NK-92 (cell line): ENCODE data around the gene CUBN.

Experiments used
- DNase-seq: peaks from one replicate; lab custom pipeline; 2025; ENCODE audit not compliant: unreplicated experiment; lab: John Stamatoyannopoulos, UW

CUBN gene

DNA sequence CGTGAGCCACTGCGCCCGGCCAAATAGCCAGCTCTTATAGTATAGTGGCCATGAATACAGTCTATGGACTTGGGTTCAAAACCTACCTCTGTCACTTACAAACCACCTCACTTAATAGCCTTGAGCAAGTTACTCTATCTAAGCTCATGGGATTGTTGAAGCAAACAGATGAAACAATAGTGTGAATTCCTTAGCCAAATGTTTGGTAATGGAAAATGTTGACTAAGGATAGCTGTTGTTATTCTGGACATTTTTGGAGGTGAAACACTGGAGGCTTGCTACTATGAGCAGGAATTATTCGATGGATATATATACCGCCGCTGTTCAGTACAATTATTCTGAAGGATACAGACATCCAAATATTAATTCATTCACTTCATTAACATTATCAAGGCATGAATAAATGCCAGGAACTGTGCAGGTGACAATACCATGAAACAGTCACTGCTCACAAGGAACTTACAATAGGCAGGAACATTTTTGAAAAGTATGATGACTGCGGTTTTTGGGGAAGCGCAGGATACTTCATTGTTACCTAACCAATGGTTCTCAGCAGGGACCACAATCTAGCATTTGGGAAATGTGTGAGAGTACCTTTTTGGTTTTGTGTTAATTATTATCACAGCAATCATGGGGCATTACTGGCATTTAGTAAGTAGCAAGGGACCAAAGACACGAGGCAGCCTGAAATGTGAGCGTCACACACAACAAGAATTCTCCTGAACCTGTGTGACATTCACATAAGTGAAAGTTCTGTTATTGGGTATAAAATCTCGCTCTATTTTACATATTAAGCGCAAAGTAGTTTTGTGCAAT, 55.7 kb downstream of the CUBN start:
- DNase-seq, result no peak

DNA sequence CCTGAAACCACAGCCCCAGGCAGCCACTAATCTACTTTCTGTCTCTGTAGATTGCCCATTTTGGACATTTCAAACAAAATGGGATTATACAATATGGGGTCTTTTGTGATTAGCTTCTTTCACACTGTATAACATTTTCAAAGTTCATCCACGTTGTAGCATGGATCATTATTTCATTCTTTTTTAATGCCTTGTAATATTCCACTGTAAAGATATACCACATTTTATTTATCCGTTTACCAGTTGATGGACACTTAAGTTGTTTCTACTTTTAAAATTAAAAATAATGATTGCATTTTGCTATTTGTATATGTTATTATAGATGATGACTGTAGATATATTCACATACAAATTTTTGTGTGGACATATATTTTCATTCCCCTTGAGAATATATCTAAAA, 60.7 kb downstream of the CUBN start:
- no peak for DNase-seq

DNA sequence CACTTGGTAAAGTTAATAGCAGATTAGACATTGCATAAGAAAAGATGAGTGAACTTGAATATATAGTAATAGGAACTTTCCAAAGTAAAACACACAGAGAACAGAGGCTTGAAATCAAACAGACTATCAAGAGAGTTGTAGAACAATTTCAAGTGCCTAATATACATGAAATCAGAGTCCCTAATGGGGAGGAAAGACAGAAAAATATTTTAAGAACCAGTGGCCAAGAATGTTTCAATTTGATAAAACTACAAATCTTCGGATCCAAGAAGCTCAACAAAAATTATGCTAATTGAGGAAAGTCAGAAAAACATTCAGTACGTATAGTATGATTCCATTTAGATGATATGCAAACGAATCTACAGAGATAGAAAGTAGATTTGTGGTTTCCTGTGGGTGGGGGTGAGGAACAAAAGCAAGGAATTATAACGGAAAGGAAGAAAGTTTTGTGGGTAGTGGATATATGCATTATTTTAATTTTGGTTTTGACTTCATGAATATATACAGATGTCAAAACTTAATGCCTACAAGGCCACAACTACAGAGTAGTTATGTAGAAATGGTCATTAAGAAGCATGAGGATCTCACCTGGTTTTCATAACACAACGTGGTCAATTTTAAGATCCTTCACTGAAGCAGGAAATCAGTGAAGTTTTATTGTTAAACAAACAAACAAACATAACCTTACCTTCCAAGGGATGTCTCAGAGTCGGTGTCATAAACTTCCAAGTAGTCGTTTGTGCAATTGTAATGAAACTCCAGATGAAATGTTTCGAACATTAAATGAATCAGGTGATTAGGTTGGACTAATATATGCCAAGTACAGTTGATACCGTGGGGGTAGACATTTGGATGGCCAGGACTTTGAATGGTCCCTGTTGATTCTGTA, 62.0 kb downstream of the CUBN start:
- no peak for DNase-seq

DNA sequence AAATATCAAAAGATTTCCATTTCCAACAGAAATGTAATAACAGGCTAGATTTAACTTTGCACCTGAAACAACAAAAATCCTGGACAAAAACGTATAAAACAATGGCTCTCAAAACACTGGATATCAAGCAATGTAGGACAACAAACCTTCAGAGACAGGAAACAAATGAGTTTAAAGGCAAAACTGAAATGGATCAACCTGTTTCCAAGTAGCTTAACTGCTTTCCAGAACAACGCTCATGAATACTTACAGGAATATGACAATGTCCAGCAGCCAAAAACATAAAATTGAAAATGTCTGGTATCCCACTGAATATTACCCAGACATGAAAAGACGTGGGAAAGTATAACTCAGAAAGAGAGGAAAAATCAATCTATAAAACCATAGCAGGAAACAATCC, 62.8 kb downstream of the CUBN start:
- no peak for DNase-seq

DNA sequence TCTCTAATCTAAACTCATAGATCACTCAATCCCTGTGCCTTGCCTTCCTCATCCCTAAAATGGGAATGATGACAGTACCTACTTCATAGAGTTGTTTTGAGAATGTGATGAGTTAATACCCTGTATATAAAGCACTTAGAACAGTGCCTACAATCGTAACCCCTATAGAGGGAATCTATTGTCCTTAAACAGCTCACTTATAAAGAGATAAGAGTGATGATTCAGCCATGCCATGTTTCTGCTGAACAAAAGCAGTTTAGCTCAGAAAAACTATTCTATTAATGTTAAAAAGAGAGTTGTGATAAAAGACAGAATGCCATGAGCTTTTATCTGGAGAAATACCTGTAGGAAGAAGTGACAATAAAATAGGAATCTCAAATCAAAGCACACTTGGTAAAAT, 63.6 kb downstream of the CUBN start:
- no peak for DNase-seq

DNA sequence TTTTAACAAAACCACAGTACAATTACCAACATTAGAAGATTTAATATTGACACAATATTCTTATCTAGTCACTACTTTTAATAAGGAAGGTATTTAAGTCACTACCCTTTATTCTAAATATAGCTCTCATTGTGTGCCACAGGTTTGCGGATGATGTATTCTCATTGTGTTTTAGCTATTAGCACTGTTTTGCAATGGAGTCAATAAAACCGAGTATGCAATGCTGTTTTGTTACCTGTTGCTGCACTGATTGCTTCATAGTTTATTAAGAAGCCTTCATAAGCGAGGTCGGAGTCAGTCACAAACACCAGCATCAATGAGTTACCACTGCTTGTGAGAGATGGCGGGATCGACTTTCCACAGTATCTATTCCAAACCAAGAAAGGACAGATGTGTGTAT, 64.3 kb downstream of the CUBN start:
- DNase-seq, result no peak

DNA sequence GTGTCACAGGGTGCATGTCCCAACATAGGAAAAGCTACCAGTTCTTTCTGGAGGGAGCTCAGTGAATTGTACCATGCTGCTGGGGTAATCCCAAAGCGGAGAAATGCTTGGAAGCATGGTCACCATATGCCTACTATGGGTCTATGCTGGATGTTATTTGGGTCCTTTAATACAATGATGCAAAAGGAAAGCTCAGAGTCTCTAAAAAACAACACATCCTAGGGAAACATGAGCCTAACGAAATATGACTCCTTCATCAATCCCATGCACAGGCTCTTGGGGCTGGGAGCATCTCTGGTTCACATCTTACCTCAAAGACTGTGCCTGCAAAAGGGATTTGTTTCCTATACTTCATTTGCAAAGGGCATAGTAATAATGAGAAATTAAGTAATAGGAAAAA, 65.2 kb downstream of the CUBN start:
- no peak for DNase-seq

DNA sequence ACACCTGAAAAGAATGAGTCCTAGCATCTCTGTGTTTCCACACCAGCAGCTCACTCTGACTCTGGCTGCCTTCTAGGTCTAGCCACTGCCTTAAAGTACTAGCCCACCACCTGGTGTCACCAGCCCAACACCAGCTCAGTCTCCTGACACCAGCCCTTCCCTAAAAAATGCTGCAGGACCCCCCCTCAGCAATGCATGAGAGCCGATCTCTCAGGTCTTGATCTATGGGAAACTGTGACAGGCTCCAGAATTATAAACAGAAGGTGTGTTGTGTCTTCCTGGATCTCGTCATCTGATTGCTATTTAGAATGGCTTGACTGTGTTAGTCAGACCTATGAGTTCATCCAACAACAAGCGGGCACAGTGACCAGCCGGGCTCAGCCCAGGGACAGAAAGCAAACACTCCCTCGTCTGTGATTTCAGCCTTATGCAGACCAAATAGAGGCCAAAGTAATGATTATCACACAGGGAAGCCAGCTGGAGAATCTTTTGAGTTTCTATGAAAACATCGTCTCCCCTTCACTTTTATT, 66.6 kb downstream of the CUBN start:
- DNase-seq, result no peak

DNA sequence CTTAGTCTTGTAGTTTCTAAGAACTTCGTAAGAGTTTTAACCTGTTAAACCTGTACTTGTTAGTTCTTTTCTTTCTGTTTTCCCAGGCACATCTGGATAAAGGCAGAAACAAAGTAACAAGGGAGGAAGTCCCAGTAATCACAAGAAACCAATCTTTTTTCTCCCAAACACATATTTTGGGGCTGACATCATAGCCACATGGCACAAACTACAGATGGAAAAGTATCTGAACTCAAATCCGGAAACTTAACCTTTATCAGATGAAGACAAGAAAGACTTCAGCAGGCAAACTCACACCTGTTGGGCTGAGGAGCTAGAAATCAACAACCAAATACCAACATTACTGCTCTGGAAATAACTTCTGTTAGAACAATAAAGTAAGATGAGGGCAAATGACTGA, 67.1 kb downstream of the CUBN start:
- no peak for DNase-seq

DNA sequence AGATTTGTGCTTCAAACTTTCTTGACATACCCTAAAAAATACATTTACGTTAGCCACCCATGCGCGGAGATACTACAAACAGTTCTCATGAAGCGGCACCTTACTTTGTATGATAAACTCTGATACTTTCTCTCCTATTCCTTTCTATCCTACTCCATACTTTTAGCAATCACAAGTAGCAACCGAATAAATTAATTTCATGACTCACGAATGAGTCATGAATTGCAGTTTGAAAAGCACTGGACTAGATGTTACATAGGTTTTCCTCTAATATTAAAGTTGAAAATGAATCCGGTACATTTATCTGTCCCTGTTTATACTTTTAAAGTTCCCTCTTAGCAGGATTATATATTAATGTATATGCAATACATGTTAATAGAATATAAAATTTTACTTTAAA, 67.6 kb downstream of the CUBN start:
- no peak for DNase-seq

DNA sequence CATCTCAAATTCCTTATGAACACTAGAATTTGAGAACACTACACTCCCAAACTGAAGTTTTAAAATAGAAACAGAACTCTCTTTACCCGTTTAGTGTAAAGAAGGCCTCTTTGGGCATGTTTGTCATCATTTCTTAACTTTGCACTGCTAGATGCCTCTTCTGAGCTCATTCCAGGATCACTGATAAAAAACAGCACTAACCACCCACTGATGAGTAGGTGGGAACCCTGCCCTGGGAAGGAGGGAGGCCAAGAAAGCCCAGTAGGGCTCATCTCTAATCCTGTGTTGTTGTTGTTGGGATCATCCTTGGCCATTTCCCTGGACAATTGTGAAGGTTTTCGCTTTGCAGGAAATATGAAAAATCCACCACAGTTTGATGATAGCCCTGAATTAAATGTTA, 68.2 kb downstream of the CUBN start:
- no peak for DNase-seq

DNA sequence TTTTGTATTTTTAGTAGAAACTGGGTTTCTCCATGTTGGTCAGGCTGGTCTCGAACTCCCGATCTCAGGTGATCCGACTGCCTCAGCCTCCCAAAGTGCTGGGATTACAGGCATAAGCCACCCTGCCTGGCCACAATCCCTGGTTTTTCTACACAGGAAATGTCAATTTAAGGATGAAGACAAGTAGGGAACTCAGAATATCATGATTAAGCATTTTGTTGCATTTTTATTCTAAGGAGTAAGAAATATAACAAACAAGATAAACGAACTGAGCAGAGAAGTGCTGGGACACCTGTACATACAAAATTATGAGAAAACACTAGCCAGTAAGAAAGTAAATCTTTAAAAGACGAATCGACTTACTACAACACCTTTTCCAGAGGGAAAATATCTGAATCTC, 69.3 kb downstream of the CUBN start:
- no peak for DNase-seq

DNA sequence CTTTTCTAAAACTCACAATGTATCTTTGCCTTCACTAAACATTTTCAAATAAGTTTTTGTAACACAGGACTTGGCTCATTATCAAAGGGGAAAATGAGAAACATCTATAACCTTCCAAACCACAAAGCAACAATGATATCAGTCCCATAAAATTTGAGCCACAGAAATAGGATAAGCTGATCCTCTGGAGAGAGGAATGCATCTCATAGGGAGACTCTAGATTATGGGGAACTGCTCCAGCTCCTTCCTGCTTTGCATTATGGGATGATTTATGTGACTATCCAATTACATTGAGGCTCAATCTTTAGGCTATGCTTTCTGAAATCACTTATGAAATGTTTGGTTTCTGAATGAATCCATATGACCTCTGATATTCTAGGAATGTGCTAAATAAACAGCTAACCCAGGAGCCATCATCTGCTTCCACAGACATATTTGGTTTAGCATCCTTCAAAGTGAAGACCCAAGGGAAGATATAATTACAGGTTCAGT, 70.4 kb downstream of the CUBN start:
- DNase-seq, result no peak

DNA sequence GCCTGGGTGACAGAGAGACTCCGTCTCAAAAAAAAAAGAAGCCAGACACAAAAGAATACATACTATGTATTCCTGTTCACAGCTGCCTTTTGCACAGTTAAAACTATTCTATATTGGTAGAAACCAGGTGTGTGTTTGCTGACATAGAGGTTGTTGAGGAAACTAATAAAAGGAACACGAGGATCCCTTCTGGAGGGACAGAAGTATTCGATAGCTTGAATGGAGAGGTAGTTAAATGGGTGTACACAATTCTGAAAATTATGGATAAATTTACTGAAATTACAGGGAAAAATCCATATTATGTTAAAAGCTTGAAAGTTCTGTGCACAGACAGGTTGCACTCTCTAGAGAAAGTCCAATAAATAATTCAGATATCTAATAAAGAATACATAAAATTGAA, 71.5 kb downstream of the CUBN start:
- no peak for DNase-seq

DNA sequence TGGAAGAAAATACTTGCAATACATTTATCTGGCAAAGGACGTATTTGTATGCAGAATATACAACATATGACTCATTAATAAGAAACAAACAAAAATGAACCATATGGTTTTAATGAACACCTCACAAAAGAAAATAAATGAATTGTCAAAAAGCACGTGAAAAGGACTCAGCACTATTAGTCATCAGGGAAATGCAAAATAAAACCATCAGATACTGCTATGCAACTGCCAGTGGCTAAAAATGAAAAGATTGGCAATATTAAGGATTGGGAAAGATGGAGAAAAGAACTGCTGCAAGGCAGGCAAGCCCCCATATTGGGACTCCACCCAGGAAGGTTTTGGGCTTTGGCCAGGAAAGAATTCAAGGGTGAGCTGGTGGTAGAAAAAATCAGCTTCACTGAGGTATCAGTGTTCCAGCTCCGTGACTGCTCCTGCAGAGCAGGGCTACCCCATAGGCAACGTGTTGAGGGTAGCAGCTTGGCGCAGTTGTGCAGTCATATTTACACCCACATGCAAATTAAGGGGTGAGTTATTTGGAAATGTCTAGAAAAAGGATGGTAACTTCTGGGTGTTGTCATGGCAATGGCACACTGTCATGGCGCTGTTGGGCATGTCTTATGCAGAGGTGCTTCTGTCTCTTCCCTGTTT, 72.7 kb downstream of the CUBN start:
- DNase-seq, result no peak

DNA sequence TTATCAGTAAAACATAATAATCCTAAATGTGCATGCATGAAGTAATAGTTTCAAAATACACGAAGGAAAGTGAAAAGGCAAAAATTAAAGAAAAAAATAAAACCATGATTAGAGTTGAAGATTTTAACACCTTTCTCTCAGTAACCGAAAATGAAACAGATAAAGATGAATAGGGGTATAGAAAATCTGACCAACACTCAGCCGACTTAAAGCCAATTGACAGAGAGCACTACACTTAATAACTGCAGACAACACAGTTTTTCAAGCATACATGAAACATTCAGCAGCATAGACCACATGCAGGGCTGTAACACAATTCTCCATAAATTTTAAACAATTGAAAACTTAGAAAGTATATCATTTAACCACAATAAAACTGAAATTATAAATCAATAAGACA, 76.1 kb downstream of the CUBN start:
- no peak for DNase-seq

DNA sequence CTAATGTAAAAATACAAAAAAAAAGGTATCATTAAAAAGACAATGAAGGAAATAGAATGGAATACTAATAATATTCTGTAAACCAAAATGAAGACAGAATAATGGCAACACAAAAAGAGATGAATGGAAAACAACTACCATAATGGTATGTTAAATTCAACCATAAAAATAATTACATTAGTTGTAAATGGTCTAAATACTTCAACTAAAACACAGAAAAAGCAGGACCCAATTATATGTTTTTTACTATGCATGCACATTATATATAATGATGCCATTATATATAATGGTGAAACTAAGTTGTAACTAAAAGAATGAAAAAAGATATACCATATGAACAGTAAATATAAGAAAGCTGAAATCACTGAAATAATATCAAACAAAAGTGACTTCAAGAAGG, 76.5 kb downstream of the CUBN start:
- DNase-seq, result no peak

DNA sequence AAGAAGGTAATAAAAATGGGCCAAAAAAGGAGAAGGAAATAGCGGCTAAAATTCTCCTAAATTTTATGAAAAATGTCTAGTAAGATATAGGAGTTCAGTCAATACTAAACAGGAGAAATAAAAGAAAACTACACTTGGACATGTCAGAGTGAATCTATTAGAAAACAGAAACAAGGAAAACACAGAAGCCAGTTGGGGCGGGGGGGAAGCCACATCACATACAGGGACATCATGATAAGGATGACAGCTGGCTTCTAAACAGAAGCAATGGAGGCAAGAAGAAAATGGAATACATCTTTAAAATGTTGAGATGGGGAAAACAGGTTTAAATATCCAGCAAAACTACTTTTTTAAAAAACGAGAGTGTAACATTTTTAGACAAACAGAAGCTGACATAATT, 77.8 kb downstream of the CUBN start:
- DNase-seq, result no peak

DNA sequence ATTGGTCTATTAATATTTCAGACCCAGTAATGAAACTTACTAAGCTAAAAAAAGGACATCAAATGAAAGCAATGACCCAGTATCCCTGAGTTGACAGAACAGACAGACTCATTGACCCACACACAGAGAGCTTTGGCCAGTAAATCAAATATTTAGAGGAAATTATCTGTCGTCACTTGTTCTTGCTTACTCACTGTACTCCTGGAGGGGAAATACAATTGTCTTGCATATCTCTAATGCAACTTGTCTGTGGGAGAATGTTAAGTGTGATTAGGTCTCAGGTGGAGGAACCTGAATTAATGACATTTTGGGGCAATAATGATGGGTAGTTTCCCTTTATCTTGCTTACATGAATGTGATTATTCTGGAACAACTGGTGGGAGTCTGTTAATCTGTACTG, 80.4 kb downstream of the CUBN start:
- no peak for DNase-seq

DNA sequence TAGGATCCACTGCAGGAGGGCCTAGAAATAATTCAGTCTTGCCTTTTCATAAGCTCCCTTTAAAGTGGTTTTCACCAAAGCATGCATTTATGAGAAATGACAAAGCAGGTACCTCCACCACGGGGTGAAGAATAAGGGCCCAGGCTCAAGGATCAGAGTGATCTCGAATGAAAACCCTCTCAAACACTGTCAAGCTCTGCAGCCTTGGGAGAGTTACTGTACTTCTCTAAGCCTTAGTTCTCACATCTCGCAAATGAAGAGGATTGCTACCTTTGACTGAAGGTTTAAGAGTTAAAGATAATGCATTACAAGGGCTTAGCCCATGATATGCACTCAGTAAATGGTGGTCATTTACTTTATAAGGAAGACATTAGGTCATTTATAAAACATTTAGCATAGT, 81.7 kb downstream of the CUBN start:
- no peak for DNase-seq

DNA sequence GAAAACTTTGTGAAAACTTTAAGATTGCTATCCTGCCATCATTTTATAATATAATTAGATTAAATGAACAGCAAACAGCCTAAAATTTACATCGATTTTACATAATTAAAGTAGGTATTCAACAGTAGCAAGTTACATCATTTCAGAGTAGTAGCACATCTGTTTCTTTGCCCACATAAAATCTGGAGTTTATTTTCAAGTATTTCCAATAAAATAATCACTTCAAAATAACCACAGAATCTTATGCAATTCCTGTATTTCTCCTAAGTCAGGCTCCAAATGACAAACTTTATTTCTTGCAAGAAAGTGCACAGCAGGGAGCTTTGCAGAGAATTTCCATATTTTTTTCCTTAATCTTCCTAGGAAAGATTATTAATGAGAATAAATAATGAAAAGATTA, 82.6 kb downstream of the CUBN start:
- no peak for DNase-seq

DNA sequence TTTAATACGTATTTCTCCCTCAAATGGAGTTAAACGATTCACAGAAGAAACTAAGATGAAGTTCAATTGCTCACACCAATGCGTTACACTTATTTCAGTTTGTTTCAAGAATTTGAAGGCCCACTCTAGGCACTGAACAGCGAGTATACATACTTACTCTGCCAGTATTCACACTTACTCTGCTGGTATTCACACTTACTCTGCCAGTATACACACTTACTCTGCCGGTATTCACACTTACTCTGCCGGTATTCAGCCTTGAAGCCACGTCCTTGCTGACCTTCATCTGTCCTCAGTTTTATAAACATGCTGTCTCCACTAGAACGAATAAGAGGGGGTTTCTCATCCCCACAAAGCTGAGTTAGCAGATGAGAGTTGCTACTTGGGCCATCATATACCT, 86.0 kb downstream of the CUBN start:
- no peak for DNase-seq
